SK-N-MC (cell line): Measurements from ENCODE around the gene PARP12.

Experiments used
- DNase-seq: peaks from one replicate; pipeline ENCODE4 v3.0.0-alpha.2; 2011; ENCODE audit warnings: low read depth, low spot score
- H3K27ac ChIP-seq: fragments of 200-600 bp; sonication (generic); 2 replicates; pipeline ENCODE4 v1.5.1; 2016; ENCODE audit warnings: mixed run types
- H3K36me3 ChIP-seq: fragments of 200-600 bp; sonication (generic); 2 replicates; pipeline ENCODE4 v1.6.1; 2017; ENCODE audit warnings: antibody characterized with exemption, low read length, mixed read lengths; ENCODE audit not compliant: insufficient read depth
- H3K4me3 ChIP-seq: fragments of 200-600 bp; sonication (generic); 2 replicates; pipeline ENCODE4 v1.5.1; 2016
- H3K9ac ChIP-seq: fragments of 200-600 bp; sonication (generic); 2 replicates; pipeline ENCODE4 v1.8.0; 2017; ENCODE audit warnings: mixed run types, mixed read lengths; ENCODE audit not compliant: insufficient read length
- H3K9me3 ChIP-seq: fragments of 200-600 bp; sonication (generic); 2 replicates; pipeline ENCODE4 v1.6.1; 2017; ENCODE audit warnings: low read depth, mild to moderate bottlenecking, antibody characterized with exemption, low read length, moderate library complexity, mixed read lengths
- EZH2 ChIP-seq: fragments of 200-600 bp; sonication (generic); IDR thresholded peaks from one replicate; pipeline ENCODE4 v1.6.1; 2017; ENCODE audit warnings: antibody characterized with exemption
- FOXP2 ChIP-seq: optimal IDR thresholded peaks from 2 replicates; pipeline ENCODE3; 2011; ENCODE audit warnings: mild to moderate bottlenecking, moderate library complexity; ENCODE audit not compliant: insufficient read depth; ENCODE audit errors: extremely low read length, control extremely low read depth
- POLR2AphosphoS5 ChIP-seq: IDR thresholded peaks from 2 replicates; pipeline ENCODE4 v1.6.1; 2012; ENCODE audit warnings: mild to moderate bottlenecking, low read depth, low read length, borderline replicate concordance

PARP12 gene

GRCh38 chr7:140056431-140057142 lies 6.2 kb downstream of the PARP12 start:
- Histone ChIP-seq H3K4me3 (no peak overlapping the region), H3K9me3 (no peaks in the 10 kb centered on the region), H3K36me3 (no peaks in the 10 kb centered on the region), H3K9ac (no peak overlapping the region), H3K27ac (no peak overlapping the region)
- no peak for TF ChIP-seq EZH2
- no peak for TF ChIP-seq POLR2AphosphoS5
- TF ChIP-seq FOXP2: no peak
- no peak for DNase-seq

GRCh38 chr7:140055833-140056232 lies 6.9 kb downstream of the PARP12 start:
- no peak for TF ChIP-seq POLR2AphosphoS5
- no peak for TF ChIP-seq FOXP2
- TF ChIP-seq EZH2: no peak

GRCh38 chr7:140054751-140055150 lies 8.0 kb downstream of the PARP12 start:
- TF ChIP-seq EZH2: no peak
- TF ChIP-seq FOXP2: no peak
- no peak for TF ChIP-seq POLR2AphosphoS5
- H3K36me3 ChIP-seq: no peaks in the 10 kb centered on the region
- no peaks in the 10 kb centered on the region for H3K9me3 ChIP-seq
- DNase-seq: no peak
- no peak overlapping the region for H3K4me3 ChIP-seq
- no peak overlapping the region for H3K27ac ChIP-seq
- no peak overlapping the region for H3K9ac ChIP-seq

More at GRCh38 chr7:140055833-140056232, 6.9 kb downstream of the PARP12 start:
- DNase-seq: no peak
- H3K9me3 ChIP-seq: no peaks in the 10 kb centered on the region
- no peak overlapping the region for H3K4me3 ChIP-seq
- no peak overlapping the region for H3K9ac ChIP-seq
- no peak overlapping the region for H3K27ac ChIP-seq
- H3K36me3 ChIP-seq: no peaks in the 10 kb centered on the region

GRCh38 chr7:140053812-140054539 lies 8.8 kb downstream of the PARP12 start:
- H3K9ac ChIP-seq: no peak overlapping the region
- H3K36me3 ChIP-seq: no peaks in the 10 kb centered on the region
- H3K27ac ChIP-seq: no peak overlapping the region
- TF ChIP-seq POLR2AphosphoS5 (no peak), FOXP2 (no peak), EZH2 (no peak)
- H3K4me3 ChIP-seq: no peak overlapping the region
- DNase-seq: no peak
- no peaks in the 10 kb centered on the region for H3K9me3 ChIP-seq

DNA sequence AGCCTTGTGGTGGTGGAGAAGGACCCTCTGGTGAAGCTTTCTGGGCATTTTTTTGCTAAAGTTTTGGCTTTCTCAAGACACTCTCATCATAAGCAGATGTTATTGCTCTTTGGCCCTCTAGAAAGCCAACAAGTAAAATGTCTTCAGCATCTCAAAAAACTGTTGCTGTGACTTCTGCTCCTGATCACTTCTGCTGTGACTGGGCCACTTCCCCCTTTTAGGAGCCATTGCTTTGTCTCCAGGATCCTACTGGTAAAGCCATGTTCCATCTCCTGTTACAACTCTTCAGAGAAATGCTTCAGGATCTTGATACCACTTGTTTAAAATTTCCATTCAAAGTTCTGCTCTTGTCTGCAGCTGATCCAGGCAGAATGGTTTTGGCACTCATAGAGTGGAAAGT lies 10.9 kb downstream of the PARP12 start:
- TF ChIP-seq EZH2: no peak
- no peak for TF ChIP-seq FOXP2
- Histone ChIP-seq H3K27ac (no peak overlapping the region), H3K36me3 (no peaks in the 10 kb centered on the region), H3K4me3 (no peak overlapping the region), H3K9me3 (no peaks in the 10 kb centered on the region), H3K9ac (no peak overlapping the region)
- no peak for DNase-seq

- H3K4me3 ChIP-seq: no peak overlapping the region
- no peaks in the 10 kb centered on the region for H3K9me3 ChIP-seq
- H3K27ac ChIP-seq: no peak overlapping the region
- DNase-seq: no peak
- no peak overlapping the region for H3K9ac ChIP-seq
- no peak for TF ChIP-seq FOXP2
- TF ChIP-seq EZH2: no peak
- TF ChIP-seq POLR2AphosphoS5: no peak
- no peaks in the 10 kb centered on the region for H3K36me3 ChIP-seq
Observed at GRCh38 chr7:140050100-140050499, 12.7 kb downstream of the PARP12 start.

DNA sequence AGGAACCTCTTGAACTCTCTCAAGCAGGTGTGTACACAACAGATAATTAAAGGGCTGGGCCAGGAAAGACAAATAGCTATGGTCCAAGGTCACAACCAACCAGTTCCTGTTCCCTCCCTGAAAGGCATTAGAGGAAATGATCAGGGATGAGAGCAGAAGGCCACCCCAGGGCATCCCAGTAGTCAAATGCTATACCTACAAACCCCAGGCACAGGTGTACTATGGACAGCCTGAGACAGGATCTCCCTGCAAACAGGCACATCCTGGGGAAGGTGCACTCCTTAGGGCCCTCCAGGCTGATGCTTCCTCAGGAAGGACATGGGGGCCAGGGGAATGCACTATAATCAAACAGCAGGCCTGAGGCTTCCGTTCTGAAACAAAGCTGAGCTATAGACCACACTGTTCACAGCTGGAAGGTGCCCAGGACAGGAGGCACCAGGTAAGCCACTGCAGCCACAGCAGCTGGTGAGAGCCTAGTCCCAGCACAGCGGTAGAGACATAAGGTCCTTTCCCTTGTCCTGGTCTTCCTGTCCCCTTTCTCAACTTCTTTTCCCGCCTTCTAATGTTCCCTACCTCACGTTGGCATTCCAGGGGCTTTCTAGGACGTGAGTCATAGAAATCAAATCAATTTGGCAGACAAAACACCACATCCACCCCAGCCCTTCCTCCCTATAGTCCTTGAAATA lies 13.3 kb downstream of the PARP12 start:
- H3K9me3 ChIP-seq: no peaks in the 10 kb centered on the region
- no peaks in the 10 kb centered on the region for H3K36me3 ChIP-seq
- DNase-seq: no peak
- no peak overlapping the region for H3K9ac ChIP-seq
- TF ChIP-seq FOXP2 (no peak), EZH2 (no peak), POLR2AphosphoS5 (no peak)
- H3K27ac ChIP-seq: no peak overlapping the region
- H3K4me3 ChIP-seq: no peak overlapping the region

DNA sequence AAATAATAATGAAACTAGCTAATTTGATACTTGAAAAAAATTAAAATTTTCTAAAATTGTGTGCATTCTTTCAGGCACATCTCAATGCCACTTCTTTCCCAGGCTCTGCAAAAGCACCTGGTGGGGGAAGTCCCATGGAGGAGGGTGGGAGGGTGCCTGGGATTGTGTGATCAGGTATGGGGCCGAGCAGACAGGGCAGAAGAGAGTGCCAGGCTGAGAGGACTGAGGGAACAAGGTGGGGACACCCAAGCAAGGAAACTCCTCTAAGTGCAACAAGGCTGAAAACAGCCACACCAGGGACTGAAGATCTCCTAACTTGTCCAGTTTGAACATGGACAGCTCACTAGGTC lies 13.8 kb downstream of the PARP12 start:
- Histone ChIP-seq H3K36me3 (no peaks in the 10 kb centered on the region), H3K9ac (no peak overlapping the region), H3K4me3 (no peak overlapping the region), H3K27ac (no peak overlapping the region), H3K9me3 (no peaks in the 10 kb centered on the region)
- TF ChIP-seq POLR2AphosphoS5: no peak
- TF ChIP-seq FOXP2: no peak
- TF ChIP-seq EZH2: no peak
- DNase-seq: no peak

DNA sequence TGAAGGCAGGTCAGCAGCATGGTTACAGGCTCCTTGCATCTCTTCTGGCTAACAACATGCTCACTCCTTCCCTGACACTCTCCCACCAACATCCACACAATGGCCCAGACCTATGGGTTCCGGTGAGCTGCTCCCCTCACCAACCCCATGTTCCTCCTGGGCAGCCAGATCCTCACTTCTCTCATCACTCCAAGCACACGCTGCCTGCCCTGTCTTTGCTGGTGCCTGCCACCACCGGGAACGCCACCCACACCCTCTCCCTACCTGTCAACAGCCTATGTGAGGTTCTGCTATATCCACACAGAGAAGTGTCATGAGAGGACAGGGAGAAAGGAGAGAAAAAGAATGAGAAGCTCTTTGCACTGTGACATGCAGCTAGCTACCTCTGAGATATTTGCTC lies 14.6 kb downstream of the PARP12 start:
- no peaks in the 10 kb centered on the region for H3K36me3 ChIP-seq
- DNase-seq: no peak
- H3K9ac ChIP-seq: no peak overlapping the region
- no peak overlapping the region for H3K4me3 ChIP-seq
- no peaks in the 10 kb centered on the region for H3K9me3 ChIP-seq
- no peak for TF ChIP-seq POLR2AphosphoS5
- TF ChIP-seq EZH2: no peak
- H3K27ac ChIP-seq: no peak overlapping the region
